Left kidney (tissue), 2 donors: ENCODE data around the gene FTL. TPM values are rescaled to one million over a fixed set of nuclear protein-coding genes. Genes with fewer than 3 reads are reported as not detected.

Experiments used
- DNase-seq: peaks from one replicate; pipeline ENCODE4 v3.0.0-alpha.2; 2013
- polyA plus RNA-seq: library from polyadenylated mRNA; unstranded; fragments of 120-200 nt; gene quantifications from one replicate; pipeline ENCODE4 v1.2.1, GENCODE V29; 2013; ENCODE audit not compliant: insufficient read length

The FTL gene
- polyA plus RNA-seq, 1 donor = 2,202 TPM

- DNase-seq = no peak
These were observed 25.3 kb downstream of the FTL start for GRCh38 chr19:48990400-48990799.

- DNase-seq = no peak
These were observed 26.0 kb downstream of the FTL start for GRCh38 chr19:48991011-48991609.

- DNase-seq = no peak
These were observed 26.9 kb downstream of the FTL start for GRCh38 chr19:48991873-48992580.

GRCh38 chr19:48992581-48993174 lies 27.6 kb downstream of the FTL start:
- DNase-seq = peak; percentile 14

- peak; percentile 99 for DNase-seq
These were observed 28.3 kb downstream of the FTL start, which contains the start of the genes GYS1 and RUVBL2 for GRCh38 chr19:48993175-48994034. TSS of gene GYS1 (minus strand) at chr19:48993309. CDS start at chr19:48993112, 197 bp downstream. TSS of gene RUVBL2 (plus strand) at chr19:48993887. CDS start at chr19:48993912, 25 bp downstream.

GRCh38 chr19:48994035-48994386 lies 28.9 kb downstream of the FTL start:
- no peak for DNase-seq

- DNase-seq = no peak
These were observed 32.9 kb downstream of the FTL start for GRCh38 chr19:48997972-48998371.

GRCh38 chr19:48999481-49000325 lies 34.6 kb downstream of the FTL start:
- no peak for DNase-seq

GRCh38 chr19:49004133-49004532 lies 39.0 kb downstream of the FTL start:
- no peak for DNase-seq

- no peak for DNase-seq
These were observed 40.0 kb downstream of the FTL start for GRCh38 chr19:49004964-49005614.

- DNase-seq = no peak
These were observed 41.8 kb downstream of the FTL start for GRCh38 chr19:49006905-49007304.

- no peak for DNase-seq
These were observed 44.7 kb downstream of the FTL start for GRCh38 chr19:49009828-49010227.

- DNase-seq = no peak
These were observed 45.3 kb downstream of the FTL start for GRCh38 chr19:49010453-49010852.

- no peak for DNase-seq
These were observed 46.1 kb downstream of the FTL start for GRCh38 chr19:49011194-49011593.

GRCh38 chr19:49014123-49014869 lies 49.2 kb downstream of the FTL start:
- no peak for DNase-seq

- no peak for DNase-seq
These were observed 49.8 kb downstream of the FTL start for GRCh38 chr19:49014870-49015255.

GRCh38 chr19:49016067-49016839 lies 51.1 kb downstream of the FTL start:
- no peak for DNase-seq
